Prostate gland (tissue), 2 donors: ENCODE measurements around the gene SHISAL1.

Experiments used
- POLR2A ChIP-seq: fragments of 450-650 bp; IDR thresholded peaks from one replicate; pipeline ENCODE4 v1.6.1; 2016; ENCODE audit warnings: antibody characterized with exemption, mild to moderate bottlenecking
- POLR2AphosphoS5 ChIP-seq: sonication (generic); formaldehyde crosslinking; IDR thresholded peaks from one replicate; pipeline ENCODE4 v1.6.1; 2017; ENCODE audit warnings: antibody characterized with exemption
- TF ChIP-seq, protein P1 (sequence below), 4 experiments: fragments of 200-600 bp in 2 of 4; fragments of 450-650 bp in 2 of 4; sonication (generic) in 2 of 4; IDR thresholded peaks; 1 replicate in 3 of 4; 2 replicates in 1 of 4; pipeline ENCODE4 v1.5.1; 2016 to 2019; ENCODE audit warnings: antibody characterized with exemption in 4 of 4, mild to moderate bottlenecking in 2 of 4, moderate library complexity in 2 of 4

DNA sequence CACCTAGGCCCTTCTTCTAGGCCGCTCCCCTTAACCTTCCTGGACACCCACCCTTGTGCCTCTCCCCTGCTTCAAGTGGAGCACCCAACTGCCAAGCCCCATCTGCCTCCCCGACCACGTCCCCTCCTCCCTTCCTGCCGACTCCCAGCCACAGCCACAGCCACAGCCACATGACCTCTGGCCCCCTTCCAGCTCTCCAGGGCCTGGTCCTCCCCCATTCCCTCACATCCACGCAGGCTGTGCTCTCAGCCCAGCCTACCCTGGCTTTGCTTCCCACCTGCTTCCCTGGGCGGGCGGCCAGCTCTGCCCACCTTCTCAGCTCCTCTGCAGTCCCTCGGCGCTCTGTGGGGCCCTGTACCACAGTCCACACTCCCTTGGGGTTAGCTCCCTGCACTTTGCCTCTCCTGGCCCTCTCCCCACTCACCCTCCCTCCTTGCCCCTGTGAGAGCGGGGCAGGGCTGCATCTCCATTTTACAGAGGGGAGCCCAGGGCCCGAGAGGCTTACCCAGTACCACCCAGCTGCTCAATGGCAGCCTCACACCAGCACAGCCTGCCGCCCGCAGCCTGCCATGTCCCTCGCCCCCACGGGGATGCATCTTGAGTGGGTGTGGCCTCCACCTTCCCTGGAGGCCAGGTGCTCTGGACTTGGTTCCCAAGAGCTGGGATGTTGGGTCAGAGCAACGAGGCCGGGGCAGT lies 111.7 kb downstream of the SHISAL1 start:
- TF ChIP-seq, protein P1, sequence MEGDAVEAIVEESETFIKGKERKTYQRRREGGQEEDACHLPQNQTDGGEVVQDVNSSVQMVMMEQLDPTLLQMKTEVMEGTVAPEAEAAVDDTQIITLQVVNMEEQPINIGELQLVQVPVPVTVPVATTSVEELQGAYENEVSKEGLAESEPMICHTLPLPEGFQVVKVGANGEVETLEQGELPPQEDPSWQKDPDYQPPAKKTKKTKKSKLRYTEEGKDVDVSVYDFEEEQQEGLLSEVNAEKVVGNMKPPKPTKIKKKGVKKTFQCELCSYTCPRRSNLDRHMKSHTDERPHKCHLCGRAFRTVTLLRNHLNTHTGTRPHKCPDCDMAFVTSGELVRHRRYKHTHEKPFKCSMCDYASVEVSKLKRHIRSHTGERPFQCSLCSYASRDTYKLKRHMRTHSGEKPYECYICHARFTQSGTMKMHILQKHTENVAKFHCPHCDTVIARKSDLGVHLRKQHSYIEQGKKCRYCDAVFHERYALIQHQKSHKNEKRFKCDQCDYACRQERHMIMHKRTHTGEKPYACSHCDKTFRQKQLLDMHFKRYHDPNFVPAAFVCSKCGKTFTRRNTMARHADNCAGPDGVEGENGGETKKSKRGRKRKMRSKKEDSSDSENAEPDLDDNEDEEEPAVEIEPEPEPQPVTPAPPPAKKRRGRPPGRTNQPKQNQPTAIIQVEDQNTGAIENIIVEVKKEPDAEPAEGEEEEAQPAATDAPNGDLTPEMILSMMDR (IDR thresholded peaks at IDR 0.05) = no peak
- no peak for TF ChIP-seq POLR2A
- TF ChIP-seq POLR2AphosphoS5 = no peak
